OCI-LY3 (cell line): ENCODE measurements around the gene PEX11B.

ENCODE experiments used
- H2AFZ ChIP-seq: fragments of 200-600, 300-600 bp; shearing (Covaris generic); 2 replicates; pipeline ENCODE4 v1.6.0; 2014; ENCODE audit warnings: antibody characterized with exemption, low read depth, low read length
- H3K27ac ChIP-seq: fragments of 200-600, 300-600 bp; sonication (generic); 2 replicates; pipeline ENCODE4 v1.5.1; 2014; ENCODE audit warnings: mild to moderate bottlenecking, low read length, moderate library complexity, mixed read lengths
- H3K27me3 ChIP-seq: fragments of 200-600, 300-600 bp; sonication (generic); 2 replicates; pipeline ENCODE4 v1.6.1; 2014; ENCODE audit warnings: low read depth, low read length, mixed read lengths
- H3K36me3 ChIP-seq: fragments of 200-600, 300-600 bp; sonication (generic); replicated peaks from 2 replicates; pipeline ENCODE3; 2014; ENCODE audit warnings: low read depth, low read length, mixed read lengths
- H3K4me1 ChIP-seq: fragments of 300-600, 200-600 bp; sonication (generic); 2 replicates; pipeline ENCODE4 v1.6.1; 2014; ENCODE audit warnings: low read length, mixed read lengths
- H3K4me2 ChIP-seq: fragments of 200-600, 300-600 bp; sonication (generic); 2 replicates; pipeline ENCODE4 v1.6.1; 2014; ENCODE audit warnings: low read length, mixed read lengths
- H3K4me3 ChIP-seq: fragments of 300-600, 200-600 bp; sonication (generic); 2 replicates; pipeline ENCODE4 v1.5.1; 2014; ENCODE audit warnings: antibody characterized with exemption, mild to moderate bottlenecking, low read length, moderate library complexity
- H3K79me2 ChIP-seq: fragments of 300-600, 200-600 bp; shearing (Covaris generic); 2 replicates; pipeline ENCODE4 v1.6.1; 2014; ENCODE audit warnings: mild to moderate bottlenecking, low read length, mixed read lengths
- H3K9ac ChIP-seq: fragments of 300-600, 200-600 bp; shearing (Covaris generic); 2 replicates; pipeline ENCODE4 v1.6.0; 2014; ENCODE audit warnings: mild to moderate bottlenecking, low read length, moderate library complexity
- H3K9me3 ChIP-seq: fragments of 200-600, 300-600 bp; shearing (Covaris generic); 2 replicates; pipeline ENCODE4 v1.6.1; 2014; ENCODE audit warnings: low read length, mixed read lengths; ENCODE audit not compliant: insufficient read depth
- H4K20me1 ChIP-seq: fragments of 200-600, 300-600 bp; sonication (generic); 2 replicates; pipeline ENCODE4 v1.6.1; 2016; ENCODE audit warnings: low read length, mixed read lengths; ENCODE audit not compliant: insufficient read depth
- EZH2phosphoT487 ChIP-seq: fragments of 200-600 bp; shearing (Covaris generic); IDR thresholded peaks from 2 replicates; pipeline ENCODE4 v1.6.1; 2018; ENCODE audit warnings: antibody characterized with exemption, mixed run types, low read depth
- TF ChIP-seq, protein P1 (sequence below): fragments of 200-600, 300-600 bp; sonication (generic); IDR thresholded peaks from 2 replicates; pipeline ENCODE4 v1.5.1; 2014; ENCODE audit warnings: antibody characterized with exemption, low read length, low read depth

Gene PEX11B

DNA sequence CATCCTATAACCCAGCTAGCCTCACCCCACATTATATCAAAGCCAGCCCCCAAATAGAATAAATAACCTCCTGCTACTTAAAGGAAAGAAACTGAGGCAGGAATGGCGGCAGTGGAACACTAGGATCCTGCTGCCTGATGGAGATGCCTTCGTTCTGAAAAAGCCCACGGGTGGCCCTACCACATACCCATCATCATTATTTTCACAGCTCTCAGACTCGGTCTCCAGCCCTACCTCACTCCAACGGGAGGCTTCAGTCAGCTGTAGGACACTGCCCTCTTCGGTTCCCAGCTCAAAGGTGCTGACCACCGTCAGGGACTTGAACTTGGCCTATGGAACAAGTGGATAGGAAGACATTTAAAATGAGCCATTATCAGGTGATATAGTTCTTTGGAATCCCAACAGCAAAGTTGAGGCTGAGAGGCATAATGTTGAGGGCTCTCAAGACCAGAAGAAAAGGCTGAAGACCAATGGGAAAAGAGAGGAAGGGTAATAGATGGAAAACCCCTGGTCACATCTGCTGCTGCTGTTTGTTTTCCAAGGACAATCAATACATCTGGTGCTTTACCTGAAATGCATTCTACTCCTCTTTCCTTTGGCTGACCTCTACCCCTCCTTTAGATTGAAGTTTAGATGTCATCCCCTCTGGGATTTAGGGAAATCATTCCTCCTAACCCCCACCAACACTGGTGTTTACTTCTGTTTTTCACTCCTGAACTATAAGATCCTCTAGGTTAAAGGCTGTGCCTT, 25.0 kb downstream of the PEX11B start:
- H3K9ac ChIP-seq, result no peak overlapping the region
- no peak overlapping the region for H3K4me2 ChIP-seq
- no peak overlapping the region for H3K4me3 ChIP-seq
- no peaks in the 10 kb centered on the region for H4K20me1 ChIP-seq
- H3K79me2 ChIP-seq, result no peaks in the 10 kb centered on the region
- H3K9me3 ChIP-seq, result no peaks in the 10 kb centered on the region
- H3K36me3 ChIP-seq, result no peaks in the 10 kb centered on the region
- H2AFZ ChIP-seq, result no peak overlapping the region
- H3K27me3 ChIP-seq, result no peaks in the 10 kb centered on the region
- TF ChIP-seq, protein P1, sequence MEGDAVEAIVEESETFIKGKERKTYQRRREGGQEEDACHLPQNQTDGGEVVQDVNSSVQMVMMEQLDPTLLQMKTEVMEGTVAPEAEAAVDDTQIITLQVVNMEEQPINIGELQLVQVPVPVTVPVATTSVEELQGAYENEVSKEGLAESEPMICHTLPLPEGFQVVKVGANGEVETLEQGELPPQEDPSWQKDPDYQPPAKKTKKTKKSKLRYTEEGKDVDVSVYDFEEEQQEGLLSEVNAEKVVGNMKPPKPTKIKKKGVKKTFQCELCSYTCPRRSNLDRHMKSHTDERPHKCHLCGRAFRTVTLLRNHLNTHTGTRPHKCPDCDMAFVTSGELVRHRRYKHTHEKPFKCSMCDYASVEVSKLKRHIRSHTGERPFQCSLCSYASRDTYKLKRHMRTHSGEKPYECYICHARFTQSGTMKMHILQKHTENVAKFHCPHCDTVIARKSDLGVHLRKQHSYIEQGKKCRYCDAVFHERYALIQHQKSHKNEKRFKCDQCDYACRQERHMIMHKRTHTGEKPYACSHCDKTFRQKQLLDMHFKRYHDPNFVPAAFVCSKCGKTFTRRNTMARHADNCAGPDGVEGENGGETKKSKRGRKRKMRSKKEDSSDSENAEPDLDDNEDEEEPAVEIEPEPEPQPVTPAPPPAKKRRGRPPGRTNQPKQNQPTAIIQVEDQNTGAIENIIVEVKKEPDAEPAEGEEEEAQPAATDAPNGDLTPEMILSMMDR, result no peak
- no peak for TF ChIP-seq EZH2phosphoT487
- no peak overlapping the region for H3K27ac ChIP-seq
- H3K4me1 ChIP-seq, result no peaks in the 10 kb centered on the region

DNA sequence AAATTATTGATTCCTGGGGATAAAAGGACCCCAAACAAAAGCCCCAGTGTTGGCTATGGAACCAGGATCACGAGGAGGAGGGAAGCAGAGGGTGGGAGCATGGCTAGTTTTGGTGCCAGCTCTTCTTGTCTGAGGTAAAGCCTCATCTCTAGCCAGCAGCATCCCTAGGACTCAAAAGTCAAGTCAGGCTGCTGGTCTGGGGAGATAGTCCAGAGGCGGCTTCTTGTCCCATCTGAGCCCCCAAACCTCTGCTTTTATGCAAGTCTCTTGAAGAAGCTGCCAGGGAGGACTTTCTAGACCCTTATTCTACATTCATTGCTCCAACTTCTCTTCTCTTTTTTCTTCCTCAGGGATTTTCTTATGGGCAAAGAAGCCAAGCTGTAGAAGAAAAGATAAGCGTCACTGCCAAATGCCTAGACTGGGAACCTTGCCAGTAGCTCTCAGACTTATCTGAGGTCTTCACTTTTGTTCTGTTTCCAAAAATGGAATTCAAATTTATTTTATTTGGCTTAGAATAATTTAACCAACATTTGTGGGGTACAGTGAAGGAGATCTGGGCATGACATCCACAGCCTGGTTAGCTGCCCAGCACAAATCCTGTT, 25.9 kb downstream of the PEX11B start:
- H3K4me2 ChIP-seq, result no peak overlapping the region
- no peak overlapping the region for H2AFZ ChIP-seq
- H3K27ac ChIP-seq, result no peak overlapping the region
- no peak overlapping the region for H3K9ac ChIP-seq
- H3K4me1 ChIP-seq, result no peaks in the 10 kb centered on the region
- TF ChIP-seq, protein P1, result no peak
- no peak for TF ChIP-seq EZH2phosphoT487
- H3K4me3 ChIP-seq, result no peak overlapping the region
- no peaks in the 10 kb centered on the region for H4K20me1 ChIP-seq
- no peaks in the 10 kb centered on the region for H3K79me2 ChIP-seq
- H3K36me3 ChIP-seq, result no peaks in the 10 kb centered on the region
- H3K9me3 ChIP-seq, result no peaks in the 10 kb centered on the region
- H3K27me3 ChIP-seq, result no peaks in the 10 kb centered on the region

DNA sequence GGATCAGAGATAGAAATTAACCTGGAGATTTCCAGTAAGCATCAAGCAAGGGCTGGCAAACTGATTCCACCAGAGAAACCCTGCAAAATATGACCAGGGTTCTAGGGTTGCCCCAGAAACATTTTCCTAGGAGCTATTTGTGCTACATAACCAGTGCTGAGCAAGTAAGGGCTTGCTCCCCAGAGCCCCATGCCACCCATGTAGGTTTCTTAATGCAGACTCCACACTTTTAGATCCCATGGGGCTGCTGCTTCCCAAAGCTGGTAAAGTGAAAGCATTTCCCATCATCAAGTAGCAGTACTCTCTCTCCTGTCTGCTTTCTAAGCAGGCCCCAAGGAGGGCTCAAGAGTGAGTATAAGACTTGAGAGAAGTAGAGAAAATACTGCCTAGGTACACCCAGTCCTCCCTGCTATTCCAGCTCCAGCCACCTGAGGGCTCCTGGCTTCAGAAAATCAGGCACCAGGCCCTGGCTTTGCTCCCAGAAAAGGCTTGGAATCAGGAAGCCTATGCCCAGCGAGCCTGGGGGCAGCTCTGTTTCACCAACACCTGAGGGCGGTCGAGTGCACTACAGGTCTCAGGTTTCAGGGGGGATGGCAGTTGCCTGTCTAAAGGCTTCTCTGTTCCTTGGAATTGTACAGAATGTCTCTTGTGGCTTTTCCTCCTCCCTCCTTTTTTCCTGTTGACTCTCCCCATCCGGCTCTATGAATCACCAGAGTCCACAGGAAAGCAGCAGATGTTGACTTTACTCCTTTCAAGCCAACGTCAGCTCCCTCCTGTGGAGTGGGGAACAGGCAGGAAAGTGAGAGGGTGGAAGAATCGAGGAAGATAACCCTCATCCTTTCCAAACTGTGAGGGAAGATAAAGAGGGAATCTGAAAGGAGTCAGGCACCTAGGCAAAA, 26.7 kb downstream of the PEX11B start:
- no peaks in the 10 kb centered on the region for H3K79me2 ChIP-seq
- no peak overlapping the region for H2AFZ ChIP-seq
- H3K4me3 ChIP-seq, result no peak overlapping the region
- no peaks in the 10 kb centered on the region for H3K9me3 ChIP-seq
- H4K20me1 ChIP-seq, result no peaks in the 10 kb centered on the region
- no peak overlapping the region for H3K4me2 ChIP-seq
- H3K4me1 ChIP-seq, result no peaks in the 10 kb centered on the region
- H3K9ac ChIP-seq, result no peak overlapping the region
- no peak overlapping the region for H3K27ac ChIP-seq
- H3K27me3 ChIP-seq, result no peaks in the 10 kb centered on the region
- no peaks in the 10 kb centered on the region for H3K36me3 ChIP-seq
- TF ChIP-seq, protein P1, result peak; percentile 94
- TF ChIP-seq EZH2phosphoT487, result no peak

DNA sequence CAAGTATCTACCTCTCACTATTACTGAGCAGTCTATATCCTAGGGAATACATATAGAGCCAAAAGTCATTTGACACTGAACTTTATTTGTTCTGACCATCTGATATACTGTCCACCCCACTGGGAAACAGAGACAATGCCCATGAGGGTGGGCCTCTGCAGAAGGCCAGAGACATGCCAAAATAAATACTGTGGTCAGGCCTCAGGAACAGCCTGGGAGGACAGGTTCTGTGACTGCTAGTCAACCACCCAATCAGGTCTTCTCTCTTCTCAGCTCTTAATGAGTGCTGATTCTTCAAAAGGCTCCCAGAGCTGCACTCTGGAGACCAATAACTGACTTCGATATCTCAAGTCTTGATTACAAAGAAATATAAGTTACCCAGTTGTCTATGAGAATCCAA, 27.4 kb downstream of the PEX11B start:
- H2AFZ ChIP-seq, result no peak overlapping the region
- H3K36me3 ChIP-seq, result no peaks in the 10 kb centered on the region
- H3K4me2 ChIP-seq, result no peak overlapping the region
- H3K4me1 ChIP-seq, result no peaks in the 10 kb centered on the region
- H3K4me3 ChIP-seq, result no peak overlapping the region
- H3K9ac ChIP-seq, result no peak overlapping the region
- H3K79me2 ChIP-seq, result no peaks in the 10 kb centered on the region
- no peaks in the 10 kb centered on the region for H3K9me3 ChIP-seq
- no peaks in the 10 kb centered on the region for H3K27me3 ChIP-seq
- H3K27ac ChIP-seq, result no peak overlapping the region
- no peaks in the 10 kb centered on the region for H4K20me1 ChIP-seq
- no peak for TF ChIP-seq EZH2phosphoT487
- TF ChIP-seq, protein P1, result no peak
